Right renal cortex interstitium (tissue), 3 donors: ENCODE measurements around the gene DNTTIP2. TPM values are rescaled to one million over a fixed set of nuclear protein-coding genes. Genes with fewer than 3 reads are reported as not detected.
"Not testable (repeated sequence)": the region's sequence is repeated elsewhere in the genome, so short reads cannot be mapped to it uniquely, and the experiment has no call there.

Source experiments
- DNase-seq, 3 donors: peaks; one replicate each; pipeline ENCODE4 v3.0.0-alpha.2; 2013; ENCODE audit warnings: low read depth in 3 of 3, low spot score in 2 of 3
- polyA plus RNA-seq, 3 donors: library from polyadenylated mRNA; unstranded; fragments of 120-200 nt; gene quantifications; one replicate each; pipeline ENCODE4 v1.2.1, GENCODE V29; 2013; ENCODE audit not compliant: insufficient read length in 3 of 3

DNTTIP2 gene
- polyA plus RNA-seq, 3 donors: 78.2 to 85.6 (median 84.1) TPM

DNA sequence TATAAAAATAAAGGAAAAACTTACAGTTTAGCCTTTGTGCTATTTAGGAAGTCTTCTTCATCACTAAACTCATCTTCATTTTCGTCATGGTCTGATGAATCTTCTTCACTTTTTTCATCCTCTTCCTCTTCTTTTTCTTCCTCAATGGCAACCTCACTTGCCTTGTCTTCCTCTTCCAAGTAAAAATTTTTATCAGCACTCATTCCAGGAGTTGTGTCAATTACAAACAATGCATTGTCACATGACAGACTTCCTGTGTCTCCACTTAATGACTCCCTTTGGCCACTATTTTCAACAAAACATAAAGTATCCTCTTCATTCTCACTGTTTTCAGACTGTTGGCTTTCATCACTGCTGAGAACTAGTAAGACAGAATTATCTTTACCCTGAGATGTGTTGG, 2.8 kb downstream of the DNTTIP2 start:
- no peak for DNase-seq

DNA sequence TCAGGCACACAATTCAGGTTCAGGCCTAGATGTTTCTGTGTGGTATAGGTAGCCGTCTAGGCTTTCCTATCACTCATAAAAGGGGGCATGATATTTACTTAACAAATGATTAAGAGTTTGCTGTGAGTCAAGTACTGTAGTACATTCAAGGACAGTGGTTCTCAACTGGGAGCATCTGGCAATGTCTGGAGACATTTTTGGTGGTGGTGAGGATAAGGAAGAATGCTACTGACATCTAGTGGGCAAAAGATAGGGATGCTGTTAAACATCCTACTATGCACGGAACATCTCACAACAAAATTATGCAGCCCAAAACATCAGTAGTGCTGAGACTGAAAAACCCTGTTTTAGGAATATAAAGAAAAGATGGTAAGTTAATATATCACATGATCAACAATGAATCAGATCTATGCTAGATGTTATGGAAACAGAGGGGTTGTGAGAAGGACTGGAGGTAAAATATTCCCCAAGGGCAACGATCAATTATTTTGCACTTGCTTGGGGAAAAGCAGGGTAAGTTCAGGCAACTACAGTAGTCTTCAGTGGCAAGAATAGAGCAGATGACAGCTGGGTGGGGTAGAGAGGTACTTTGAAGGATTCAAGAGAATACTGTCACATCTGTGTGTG, 4.9 kb downstream of the DNTTIP2 start:
- DNase-seq: no peak

DNA sequence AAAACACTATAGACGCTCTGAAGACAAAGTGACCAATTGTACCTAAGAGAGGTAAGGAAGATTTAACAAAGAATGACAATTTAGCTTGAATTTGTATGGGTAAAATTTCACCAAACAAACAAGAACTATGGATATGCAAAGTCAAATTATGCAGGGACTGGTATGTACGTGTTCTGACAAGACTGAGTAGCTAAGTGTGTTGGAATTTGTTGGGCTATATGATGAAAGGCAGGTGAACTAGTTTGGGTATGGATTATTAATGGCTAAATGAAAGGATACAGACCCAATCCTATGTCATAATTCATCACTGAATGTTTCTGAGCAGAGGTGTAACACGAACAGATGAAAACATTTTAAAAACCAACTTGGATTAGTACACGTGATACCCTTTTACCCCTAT, 7.6 kb downstream of the DNTTIP2 start:
- DNase-seq: no peak

DNA sequence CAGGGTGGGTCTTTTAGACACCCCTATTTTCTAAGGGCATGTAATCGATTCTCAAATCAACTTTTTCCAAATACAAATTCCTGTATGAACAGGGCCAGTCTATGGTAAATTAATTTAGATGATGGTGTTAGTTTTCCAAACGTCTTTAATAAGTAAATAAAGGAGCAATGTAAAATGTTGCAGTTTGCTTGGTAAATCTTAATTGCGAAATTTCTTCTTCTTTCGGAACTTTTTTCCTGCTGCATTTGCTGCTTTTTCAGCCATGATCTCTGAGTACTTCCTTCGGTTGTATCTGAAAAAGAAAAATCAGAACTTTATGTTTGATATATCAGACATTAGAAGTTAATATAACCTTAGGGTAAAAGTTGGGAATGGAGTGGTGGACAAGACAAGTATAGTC, 9.4 kb downstream of the DNTTIP2 start:
- DNase-seq: no peak

DNA sequence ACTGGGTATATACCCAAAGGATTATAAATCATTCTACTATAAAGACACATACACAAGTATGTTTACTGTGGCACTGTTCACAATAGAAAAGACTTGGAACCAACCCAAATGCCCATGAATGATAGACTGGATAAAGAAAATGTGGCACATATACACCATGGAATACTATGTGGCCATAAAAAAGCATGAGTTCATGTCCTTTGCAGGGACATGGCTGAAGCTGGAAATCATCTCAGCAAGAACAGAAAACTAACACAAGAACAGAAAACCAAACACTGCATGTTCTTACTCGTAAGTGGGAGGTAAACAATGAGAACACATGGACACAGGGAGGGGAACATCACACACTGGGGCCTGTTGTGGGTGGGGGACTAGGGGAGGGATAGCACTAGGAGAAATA, 10.5 kb downstream of the DNTTIP2 start:
- not testable (repeated sequence) for DNase-seq

DNA sequence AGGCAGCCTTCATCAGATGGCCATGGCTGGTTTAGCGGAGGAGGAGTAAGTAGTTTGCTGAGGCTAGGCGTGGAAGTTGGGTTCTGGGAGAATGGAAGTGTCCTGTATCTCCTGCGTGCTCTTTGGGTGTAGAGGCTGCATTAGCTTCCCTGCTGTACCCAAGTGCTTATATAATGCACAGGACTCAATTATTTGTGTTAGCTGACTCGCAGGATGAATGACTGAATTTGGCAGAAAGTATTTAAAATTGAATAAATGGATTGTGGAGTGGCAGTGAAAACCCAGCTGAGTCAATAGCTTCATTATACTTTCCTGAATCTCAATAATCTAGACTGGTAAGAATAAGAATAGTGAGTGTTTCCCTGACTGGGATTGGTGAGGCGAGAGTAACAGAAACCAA, 13.8 kb downstream of the DNTTIP2 start:
- DNase-seq: no peak

DNA sequence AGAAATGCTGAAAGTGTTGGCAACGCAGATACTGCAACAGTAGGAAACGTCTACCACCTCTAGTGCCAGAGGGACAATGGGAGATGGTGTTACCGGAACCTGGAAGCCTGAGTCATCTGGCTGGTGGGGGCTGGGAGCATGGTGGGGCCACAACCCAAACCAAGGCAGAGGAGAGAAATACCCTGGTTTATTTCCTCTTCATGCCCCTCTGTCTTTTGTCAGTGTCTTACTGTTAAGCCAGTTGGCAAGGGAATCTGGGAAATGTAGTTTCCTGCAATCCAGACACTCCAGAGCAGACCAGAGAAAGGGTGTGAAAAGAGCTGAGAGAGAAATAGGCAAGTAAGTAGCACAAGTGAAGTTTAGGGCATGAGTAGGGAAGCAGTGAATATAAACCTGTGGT, 14.8 kb downstream of the DNTTIP2 start:
- DNase-seq: no peak

DNA sequence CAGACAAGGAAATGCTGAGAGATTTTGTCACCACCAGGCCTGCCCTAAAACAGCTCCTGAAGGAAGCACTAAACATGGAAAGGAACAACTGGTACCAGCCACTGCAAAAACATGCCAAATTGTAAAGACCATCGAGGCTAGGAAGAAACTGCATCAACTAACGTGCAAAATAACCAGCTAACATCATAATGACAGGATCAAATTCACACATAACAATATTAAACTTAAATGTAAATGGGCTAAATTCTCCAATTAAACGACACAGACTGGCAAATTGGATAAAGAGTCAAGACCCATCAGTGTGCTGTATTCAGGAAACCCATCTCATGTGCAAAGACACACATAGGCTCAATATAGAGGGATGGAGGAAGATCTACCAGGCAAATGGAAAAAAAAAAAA, 21.4 kb downstream of the DNTTIP2 start:
- not testable (repeated sequence) for DNase-seq

DNA sequence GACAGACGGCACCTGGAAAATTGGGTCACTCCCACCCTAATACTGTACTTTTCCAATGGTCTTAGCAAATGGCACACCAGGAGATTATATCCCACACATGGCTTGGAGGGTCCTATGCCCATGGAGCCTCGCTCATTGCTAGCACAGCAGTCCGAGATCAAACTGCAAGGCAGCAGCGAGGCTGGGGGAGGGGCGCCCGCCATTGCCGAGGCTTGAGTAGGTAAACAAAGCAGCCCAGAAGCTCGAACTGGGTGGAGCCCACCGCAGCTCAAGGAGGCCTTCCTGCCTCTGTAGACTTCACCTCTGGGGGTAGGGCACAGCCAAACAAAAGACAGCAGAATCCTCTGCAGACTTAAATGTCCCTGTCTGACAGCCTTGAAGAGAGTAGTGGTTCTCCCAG, 23.0 kb downstream of the DNTTIP2 start:
- DNase-seq: not testable (repeated sequence)

DNA sequence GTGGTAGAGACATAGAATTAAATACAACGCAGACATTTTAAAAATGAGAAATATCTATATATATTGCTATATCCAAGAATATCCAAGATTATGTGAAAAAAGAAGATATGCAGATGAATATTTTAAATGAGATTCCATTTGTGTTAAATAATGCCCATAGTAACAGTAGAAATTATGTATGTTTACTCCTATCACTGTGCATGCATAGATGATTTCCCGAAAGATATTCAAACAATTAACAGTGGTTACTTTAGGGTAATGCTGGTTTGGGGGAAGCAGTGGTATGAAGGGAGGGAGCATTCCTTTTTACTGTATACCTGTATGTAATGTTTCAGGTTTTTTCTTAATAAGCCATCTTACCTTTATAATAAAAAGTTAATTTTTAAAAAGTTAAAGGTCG, 25.1 kb downstream of the DNTTIP2 start:
- DNase-seq: no peak

DNA sequence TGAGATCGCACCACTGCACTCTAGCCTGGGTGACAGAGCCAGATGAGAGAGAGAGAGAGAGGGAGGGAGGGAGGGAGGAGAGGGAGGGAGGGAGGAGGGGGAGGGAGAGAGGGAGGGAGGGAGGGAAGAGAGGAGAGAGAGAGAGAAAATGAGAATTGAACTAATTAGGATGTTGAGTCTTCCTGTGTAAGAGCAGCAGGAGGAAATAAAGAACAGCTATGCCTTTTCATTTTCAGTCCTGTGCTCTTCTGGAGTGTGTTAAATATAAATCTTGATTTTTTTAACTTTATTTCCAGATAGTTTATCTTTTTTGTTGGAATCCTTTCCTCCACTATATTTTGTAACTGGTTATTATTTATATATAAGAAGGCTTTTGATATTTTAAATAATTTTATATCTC, 27.1 kb downstream of the DNTTIP2 start:
- DNase-seq: no peak

DNA sequence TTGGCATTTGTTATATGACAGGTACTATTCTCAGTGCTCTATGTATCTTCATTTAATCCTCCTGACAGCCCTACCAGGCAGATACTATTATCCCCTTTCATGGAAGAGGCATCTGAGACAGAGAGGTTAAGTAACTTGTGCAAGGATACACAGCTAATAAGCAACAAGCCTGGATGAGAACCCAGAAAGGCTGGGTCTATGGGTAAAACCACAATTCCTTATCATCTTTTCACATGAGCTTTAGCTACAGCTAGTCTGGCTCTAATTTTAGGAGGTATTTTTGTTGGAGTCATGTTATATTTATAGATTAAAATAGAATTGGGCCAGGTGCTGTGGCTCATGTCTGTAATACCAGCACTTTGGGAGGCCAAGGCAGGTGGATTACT, 27.7 kb downstream of the DNTTIP2 start:
- no peak for DNase-seq

DNA sequence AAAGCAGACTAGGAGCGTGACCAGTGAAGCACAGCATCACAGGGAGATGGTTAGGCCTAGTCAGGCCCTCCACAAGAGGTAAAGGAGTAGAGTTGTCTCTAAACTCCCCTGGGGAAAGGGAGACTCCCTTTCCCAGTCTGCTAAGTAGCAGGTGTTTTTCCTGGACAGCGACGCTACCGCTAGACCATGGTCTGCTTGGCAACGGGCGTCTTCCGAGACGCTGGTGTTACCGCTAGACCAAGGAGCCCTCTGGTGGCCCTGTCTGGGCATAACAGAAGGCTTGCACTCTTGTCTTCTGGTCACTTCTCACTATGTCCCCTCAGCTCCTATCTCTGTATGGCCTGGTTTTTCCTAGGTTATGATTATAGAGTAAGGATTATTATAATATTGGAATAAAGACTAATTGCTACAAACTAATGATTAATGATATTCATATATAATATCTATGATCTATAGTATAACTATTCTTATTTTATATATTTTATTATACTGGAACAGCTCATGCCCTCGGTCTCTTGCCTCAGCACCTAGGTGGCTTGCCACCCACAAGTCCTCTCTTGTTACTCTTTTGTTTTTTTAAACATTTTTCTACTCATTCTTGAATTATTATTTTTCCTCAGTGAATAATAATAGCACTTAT, 28.2 kb downstream of the DNTTIP2 start:
- DNase-seq: not testable (repeated sequence)

DNA sequence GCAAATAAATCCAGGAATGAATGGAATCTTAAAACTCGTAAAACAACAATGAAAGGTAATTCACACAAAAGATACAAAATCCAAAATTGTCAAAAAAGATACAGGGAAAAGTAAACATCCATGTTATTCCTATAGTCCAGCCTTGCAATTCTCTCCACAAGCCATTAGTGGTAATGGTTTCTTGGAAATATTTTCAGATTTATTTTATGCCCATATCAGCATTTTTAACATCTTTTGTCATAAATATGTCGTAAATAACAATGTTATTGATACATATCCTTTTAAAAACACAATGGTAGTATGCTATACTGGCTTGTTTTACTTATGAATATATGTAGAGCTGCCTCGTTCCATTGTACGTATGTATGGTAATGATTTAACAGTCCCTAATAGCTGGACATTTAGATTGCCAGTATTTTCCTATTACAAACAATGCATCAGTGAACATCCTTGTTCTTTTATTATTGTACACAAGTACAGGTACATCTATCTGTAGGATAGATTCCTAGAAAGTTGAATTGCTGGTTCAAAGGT, 30.6 kb downstream of the DNTTIP2 start:
- no peak for DNase-seq

DNA sequence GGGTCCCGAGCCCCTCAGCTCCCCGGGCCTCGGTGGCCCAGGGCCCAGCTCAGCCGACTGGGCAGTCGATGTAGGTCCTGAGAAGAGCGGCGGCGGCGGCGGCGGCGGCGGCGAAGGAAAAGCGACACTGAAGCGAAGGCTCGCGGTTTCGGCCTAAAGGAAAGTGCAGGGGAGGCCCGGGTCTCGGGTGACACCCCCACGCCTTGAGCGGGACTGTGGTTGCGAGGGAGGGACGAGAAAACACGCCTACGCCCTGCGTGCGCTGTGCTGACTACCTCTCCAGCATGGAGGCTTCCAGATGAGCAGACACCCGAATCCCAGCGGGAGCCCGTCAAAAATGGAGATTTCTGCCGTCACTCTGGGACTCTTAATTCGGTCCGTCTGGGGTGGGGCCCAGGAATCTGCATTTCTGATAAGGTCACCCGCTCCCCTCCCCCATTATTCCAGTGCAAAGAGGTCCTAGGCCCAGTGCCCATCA, 31.2 kb downstream of the DNTTIP2 start:
- DNase-seq: peak; percentile 48 to 56 (median 56)

DNA sequence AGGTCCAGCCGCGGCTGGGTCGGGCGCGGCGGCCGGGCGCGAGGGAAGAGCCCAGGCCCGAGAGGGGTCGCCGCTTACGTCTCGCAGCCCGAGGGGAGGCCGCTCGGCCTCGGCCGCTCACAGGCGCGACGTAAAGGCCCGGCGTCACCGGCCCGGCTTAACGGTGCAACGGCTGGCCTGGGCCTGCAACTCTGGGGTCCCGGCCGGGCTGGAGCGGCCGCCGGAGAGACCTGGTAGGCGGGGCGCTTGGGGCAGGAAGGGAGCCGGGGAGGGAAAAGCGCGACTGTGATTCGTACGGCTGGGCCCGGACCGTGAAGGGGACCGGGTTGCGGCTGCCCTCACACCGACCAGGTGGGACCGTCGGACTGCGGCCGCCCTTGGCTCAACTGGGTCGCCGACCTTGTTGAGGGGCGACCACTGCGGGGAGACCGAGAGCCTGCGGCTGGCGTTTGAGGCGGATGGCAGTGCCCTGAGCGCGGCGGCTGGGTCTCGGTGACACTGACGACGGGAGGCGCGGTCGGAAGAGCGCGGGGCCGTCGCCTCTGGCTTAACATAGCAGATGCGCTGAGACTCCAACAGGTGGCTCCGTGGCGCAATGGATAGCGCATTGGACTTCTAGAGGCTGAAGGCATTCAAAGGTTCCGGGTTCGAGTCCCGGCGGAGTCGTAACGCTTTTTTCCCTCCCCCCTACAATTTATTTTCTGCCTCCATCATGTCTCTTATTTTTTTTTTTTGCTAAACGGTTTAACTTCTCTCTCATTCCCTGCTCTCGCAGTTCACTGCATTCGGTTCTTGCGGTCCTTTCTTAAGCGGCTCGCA, 31.8 kb downstream of the DNTTIP2 start:
- peak; percentile 88 to 90 (median 90) for DNase-seq

DNA sequence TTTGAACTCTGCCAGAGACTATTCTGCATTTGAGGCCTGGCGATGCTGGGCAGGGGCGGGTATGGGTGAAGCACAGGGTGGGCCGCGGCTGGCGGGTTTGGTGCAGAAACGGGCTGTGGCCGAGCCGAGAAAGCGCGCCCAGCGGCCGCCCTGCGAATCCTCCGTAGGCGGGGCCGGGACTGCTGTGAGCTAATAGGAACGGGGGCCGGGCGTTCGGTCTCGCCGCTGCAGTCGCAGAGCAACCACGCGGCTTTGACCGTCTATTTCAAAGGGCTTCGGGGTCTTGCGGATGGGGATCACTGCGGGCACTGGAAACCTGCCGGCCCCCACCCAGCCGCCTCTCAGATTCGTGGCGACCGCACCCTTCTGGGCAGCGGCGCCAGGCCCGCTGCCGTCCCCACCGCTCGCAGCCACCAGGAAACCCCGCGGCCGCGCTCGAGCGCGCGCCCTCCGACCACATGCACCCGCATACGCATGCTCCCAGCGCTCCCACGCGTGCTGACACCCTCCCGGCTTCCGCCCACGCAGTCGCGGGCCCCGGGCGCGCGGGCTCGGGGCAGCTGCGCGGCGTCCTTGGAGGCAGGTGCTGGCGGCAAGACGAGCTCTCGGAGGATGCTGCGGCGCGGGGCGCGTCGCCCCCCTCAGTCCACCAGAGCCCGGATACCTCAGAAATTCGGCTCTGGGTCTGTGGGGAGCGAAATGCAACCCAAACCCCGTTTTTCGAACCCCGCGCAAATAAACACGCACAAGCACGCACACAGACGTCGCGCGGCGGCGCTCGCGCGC, 32.6 kb downstream of the DNTTIP2 start:
- peak; percentile 72 to 78 (median 72) for DNase-seq

DNA sequence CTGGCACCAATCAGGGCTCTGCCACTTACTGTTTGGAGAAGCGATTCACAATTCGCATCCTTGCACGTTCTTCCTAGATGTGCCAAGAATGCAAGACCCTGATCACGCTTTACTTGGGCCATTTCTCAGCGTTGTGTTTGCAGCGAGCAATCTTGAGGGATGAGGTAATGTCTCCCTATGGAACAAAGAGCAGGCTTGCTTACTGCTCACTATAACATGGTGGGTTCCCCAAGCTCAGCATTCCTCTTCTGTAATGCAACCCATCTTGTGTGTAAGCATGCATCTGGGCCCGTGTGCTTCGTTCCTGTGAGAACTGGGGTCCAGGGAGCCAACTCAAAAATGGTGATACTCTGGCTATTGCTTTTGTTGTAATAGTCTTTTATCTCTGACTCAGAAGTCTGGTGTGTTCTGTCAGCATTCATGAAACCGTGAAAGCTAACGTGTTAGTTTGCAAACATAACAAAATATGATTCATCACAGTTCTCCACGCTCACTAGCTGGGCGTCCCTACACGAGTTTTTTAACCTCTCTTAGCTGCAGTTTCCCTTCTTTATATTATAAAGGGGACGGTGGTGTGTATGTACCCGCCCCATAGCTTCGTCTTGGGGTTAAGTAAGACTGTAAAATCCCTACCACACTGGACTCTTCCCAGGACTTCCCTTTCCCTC, 33.3 kb downstream of the DNTTIP2 start:
- peak in 2 of 3 donors; percentile 21 for DNase-seq

DNA sequence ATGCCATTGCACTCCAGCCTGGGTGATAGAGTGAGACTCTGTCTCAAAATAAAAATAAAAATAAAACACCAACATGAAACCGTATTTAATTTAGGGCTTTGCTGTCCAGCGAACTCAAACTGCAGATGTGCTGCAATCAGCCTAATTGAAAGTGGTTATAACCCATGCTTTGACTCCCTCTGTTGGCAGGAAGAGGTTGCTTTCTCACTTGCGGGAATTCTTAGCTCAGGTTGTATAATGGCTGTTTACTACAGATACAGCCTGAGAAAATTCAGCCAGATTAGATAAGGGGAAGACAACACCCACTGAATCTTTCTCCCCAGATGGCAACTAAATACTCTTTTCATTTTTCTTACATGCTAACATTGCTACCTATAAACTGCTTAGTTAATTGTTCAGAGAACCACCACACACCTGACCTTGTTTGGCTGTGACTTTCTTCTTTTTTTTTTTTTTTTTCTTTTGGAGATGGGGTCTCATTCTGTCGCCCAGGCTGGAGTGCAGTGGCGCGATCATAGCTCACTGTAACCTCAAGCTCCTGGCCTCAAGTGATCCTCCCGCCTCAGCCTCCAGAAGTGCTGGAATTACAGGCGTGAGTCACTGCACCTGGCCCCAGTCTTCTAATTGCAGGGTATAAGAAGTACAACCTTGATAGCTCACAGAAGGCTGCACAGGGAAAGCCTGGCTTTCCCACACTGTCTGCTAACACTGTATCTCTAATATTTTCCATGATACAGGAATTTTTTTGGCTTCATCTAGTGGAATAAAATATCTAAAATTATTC, 34.6 kb downstream of the DNTTIP2 start:
- peak in 2 of 3 donors; percentile 51 to 54 for DNase-seq
